ENCODE data around the gene EXOC8. TPM values are rescaled to one million over a fixed set of nuclear protein-coding genes. Genes with fewer than 3 reads are reported as not detected.

EXOC8 gene
- total RNA-seq, 2 experiments from 2014 or later, result 21.9 to 22.7 TPM

DNA sequence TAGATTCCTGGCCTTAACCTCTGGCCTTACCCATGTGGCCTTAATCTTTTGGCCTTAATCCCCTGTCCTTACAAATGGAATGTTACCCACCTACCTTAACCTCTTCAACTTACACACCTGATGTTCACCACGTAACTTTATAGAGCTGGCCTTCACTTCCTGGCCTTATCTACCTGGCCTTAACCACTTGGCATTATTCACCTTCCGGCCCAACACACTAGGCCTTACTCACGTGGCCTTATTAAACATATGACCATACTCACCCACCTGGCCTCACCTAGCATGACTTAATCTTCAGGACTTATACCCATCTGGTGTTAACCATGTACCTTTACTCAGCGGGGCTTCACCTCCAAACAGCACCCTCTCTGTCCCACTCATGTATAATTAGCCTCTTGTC is 41.7 kb downstream of the EXOC8 start:
- no peak overlapping the region for H3K27ac Mint-ChIP-seq
- DNase-seq, result no peak
- no peak overlapping the region for H3K4me3 Mint-ChIP-seq
- ChIA-PET CTCF (interaction anchor here (0.8 kb wide), 1 partner anchor 9 kb away, joined by 4 read pairs; no protein-coding TSS in a partner anchor), POLR2A (no interaction called here)
- no peaks in the 10 kb centered on the region for H3K36me3 Mint-ChIP-seq (ENCODE audit: low read depth)
- H3K4me1 Mint-ChIP-seq, result no peaks in the 10 kb centered on the region
- H3K27me3 Mint-ChIP-seq, result no peaks in the 10 kb centered on the region
- no peaks in the 10 kb centered on the region for H3K9me3 Mint-ChIP-seq

GRCh38 chr1:231286603-231287002 is 51.0 kb downstream of the EXOC8 start:
- H3K36me3 Mint-ChIP-seq (ENCODE audit: low read depth), result no peaks in the 10 kb centered on the region
- H3K4me3 Mint-ChIP-seq, result no peak overlapping the region
- H3K9me3 Mint-ChIP-seq, result no peaks in the 10 kb centered on the region
- no peaks in the 10 kb centered on the region for H3K27me3 Mint-ChIP-seq
- no peak for DNase-seq
- ChIA-PET POLR2A (no interaction called here), CTCF (no interaction called here)
- H3K4me1 Mint-ChIP-seq, result no peaks in the 10 kb centered on the region
- no peak overlapping the region for H3K27ac Mint-ChIP-seq

DNA sequence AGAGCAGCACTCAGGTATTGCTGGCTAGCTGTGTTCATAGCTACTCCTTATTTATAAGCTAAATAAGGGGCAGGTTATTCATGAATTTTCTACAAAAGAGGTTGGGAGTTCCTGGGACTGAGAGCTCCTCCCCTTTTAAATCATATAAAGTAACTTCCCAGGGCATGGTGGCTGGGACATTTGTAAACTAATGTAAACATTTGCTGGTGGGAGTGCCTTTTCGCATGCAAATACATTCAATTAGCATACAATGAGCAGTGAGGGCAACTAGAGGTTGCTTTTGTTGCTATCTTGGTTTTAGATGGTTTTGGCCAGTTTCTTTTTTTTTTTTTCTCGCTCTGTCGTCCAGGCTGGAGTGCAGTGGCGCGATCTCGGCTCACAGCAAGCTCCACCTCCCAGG is 53.2 kb downstream of the EXOC8 start:
- DNase-seq, result no peak
- POLR2A ChIA-PET, result no interaction called here
- Mint-ChIP-seq H3K9me3 (no peaks in the 10 kb centered on the region), H3K27me3 (no peaks in the 10 kb centered on the region), H3K4me3 (no peak overlapping the region), H3K36me3 (ENCODE audit: low read depth) (no peaks in the 10 kb centered on the region), H3K27ac (no peak overlapping the region), H3K4me1 (no peaks in the 10 kb centered on the region)
- CTCF ChIA-PET, result no interaction called here

Other genes starting within 250 kb of the EXOC8 start
- gene TRIM67, start 175.8 kb downstream of the EXOC8 start, total RNA-seq, result not detected
- 10 to 100 TPM; 44.6 to 45.2 TPM for gene GNPAT, start 96.6 kb downstream of the EXOC8 start, total RNA-seq
- gene SPRTN, start 441 bp upstream of the EXOC8 start, total RNA-seq, result 10 to 100 TPM; 14.8 to 15.6 TPM
- 10 to 100 TPM; 38.8 to 38.9 TPM for gene EGLN1, start 84.4 kb upstream of the EXOC8 start, total RNA-seq
- gene TSNAX, start 190.8 kb upstream of the EXOC8 start, total RNA-seq, result 10 to 100 TPM; 44.4 to 48.7 TPM

Data from activated CD4-positive, alpha-beta memory T cell treated with anti-CD3 and anti-CD28 coated beads, Interleukin-2, amount 10 ng/mL, durations not matched to agents 7 days and 5 days (primary cell).